Activated CD4-positive, alpha-beta T cell treated with anti-CD3 and anti-CD28 coated beads, Interleukin-10, Interleukin-2, amounts not matched to agents 100 ng/mL and 50 ng/mL, durations not matched to agents 16 hours and 8 hours (primary cell): Measurements from ENCODE around the gene SYNE1.

Source experiments
- DNase-seq: peaks from one replicate; pipeline ENCODE4 v3.0.0-alpha.2; 2020

The SYNE1 gene

DNA sequence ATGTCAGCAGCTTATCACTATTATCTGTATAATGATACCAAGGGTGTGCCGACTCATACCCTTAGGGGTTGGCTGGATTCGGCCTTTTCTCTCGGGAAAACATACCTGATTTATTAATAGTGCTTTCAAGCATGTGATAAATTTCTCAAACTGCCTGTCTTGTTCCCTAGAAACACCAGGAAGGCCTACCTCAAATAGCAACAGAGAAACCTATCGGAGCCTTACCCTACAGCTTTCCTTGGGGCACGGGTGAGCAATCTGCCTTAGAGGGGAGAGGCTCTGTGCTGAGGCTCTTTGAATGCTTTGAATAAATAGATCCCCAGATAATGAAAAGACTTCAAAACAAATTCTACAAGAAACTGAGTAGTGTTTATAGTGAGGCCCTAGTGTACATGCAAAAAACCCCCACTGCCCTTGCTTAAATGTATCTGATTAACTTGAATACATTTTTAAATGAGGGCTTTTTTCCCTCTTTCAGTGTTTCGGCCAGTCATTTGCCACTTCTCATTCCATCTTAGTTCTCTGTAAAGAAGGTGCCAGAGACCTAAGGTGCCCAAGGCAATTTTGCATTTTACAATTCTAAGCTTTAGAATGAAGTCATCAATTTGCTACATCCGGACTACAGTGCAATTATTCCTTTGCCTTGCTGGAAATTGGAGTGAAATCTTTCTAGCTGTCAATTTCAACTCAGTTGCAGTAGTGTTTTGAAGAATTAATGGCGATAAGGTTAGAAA, 509.6 kb downstream of the SYNE1 start:
- DNase-seq: no peak

DNA sequence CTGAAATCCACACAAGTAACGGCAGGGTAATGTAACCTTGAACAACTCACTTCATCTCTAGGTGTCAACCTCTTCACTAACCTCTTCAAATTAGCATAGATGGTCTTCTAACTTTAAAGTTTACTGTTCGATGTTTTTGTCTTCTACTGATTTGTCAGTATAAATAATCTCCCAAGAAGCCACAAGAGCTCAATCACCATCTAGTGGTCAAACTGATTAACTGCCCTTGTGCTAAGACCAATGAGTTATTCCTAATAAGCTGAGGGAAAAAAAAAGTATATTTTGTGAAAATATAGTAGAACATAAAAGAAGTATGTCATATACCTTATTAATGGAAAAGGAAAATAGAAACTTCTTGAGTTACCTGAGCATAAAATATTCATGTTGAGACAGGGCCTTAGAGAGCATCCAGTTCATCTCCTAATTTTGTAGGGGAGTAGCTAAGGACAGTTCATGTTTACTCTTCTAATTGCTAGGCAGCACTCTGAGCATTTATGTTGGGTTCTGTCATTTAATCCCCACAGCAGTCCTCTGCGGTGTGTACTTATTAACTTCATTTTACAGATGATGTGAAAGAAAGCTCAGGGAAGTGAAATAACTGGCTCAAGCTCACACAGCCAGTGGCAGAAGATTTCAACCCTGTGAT, 512.6 kb downstream of the SYNE1 start:
- DNase-seq: peak; percentile 41

DNA sequence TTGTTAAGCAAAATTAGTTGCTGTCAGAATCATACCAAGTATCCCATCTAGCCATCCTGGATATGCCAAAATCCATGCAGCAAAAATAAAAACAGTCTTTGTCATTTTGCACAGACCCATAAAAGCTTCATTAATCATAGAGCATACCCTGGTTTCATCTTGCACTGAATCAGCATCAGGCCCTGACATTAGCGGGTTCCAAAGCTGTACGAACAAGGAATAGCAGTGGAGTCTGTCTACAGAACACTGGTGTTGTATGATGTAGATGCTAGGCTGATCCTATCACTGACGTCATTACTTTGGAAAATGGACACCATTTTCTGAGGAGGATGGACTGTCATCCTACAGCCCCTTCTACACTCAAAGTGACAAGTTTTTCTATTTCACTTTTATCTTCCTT, 514.1 kb downstream of the SYNE1 start:
- DNase-seq: no peak

DNA sequence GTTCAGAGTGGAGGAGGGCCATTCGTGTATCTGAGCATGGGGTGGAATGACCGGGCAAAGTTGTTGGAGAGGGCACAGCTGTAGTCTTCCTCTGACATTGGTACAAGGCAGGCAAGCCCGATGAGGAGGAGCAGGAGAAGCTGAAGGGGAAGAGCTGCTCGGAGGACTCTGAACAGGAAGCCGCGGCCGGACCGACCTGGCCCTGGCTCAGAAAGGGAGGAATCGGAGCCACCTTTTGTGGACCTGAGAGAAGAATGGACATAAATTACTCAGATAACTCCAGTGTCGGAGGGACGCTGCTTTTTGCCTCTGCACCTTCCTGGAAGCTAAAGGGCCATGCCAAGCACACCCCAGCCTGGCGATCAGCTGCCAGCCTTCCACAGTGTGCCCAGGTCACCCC, 514.7 kb downstream of the SYNE1 start:
- DNase-seq: no peak

DNA sequence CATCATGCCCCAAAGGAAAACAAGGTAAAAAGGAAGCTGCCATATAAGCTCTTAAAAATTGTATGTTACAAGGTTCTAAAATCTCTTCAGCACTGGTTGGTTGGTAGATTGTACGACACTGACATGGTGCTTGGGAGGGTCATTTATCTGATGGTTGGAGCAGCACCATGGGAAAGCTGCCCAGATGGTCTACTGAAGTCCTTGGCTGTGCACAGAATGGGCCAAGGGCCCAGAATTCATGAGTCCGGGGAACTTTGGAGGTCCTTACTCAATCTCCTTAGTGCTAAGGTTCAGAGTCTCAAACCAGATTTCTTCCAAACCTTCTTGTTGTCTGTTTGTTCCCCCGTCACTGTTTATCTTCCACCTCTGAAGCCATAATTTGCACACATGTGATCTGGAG, 515.3 kb downstream of the SYNE1 start:
- no peak for DNase-seq

DNA sequence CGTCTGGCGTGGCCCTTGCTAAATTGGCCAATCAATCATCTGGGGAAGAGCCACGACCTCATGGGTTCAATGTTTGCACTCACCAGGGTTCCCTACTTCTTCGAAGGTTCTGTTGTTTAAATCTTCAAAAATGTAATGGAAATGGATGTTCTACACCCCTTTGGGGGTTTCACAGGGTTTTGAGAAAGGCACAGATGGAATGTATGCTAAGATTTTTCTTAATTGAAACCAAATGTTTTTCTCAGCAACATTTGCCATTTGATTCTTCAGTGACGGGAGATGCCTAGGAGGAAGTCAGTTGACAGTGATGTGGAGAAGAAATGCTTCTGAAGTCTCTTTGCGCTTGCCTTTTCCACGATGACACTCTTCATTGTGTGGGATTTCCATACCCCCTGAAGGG, 517.3 kb downstream of the SYNE1 start:
- no peak for DNase-seq

DNA sequence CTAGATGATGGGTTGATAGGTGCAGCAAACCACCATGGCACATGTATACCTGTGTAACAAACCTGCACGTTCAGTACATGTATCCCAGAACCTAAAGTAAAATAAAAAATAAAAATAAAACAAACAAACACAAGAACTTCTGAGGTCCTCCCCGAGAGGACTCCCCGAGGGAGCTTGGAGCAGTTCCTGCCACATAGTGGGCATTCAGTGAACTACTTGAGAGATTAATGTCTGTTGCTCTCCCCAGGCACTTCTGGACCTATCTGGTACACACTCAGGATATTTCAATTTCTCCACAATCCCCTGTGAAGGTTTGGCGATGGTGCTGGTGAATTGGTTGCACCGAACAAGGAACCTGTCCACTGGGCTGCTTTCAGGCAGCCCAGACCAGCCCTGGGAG, 518.5 kb downstream of the SYNE1 start:
- DNase-seq: no peak

DNA sequence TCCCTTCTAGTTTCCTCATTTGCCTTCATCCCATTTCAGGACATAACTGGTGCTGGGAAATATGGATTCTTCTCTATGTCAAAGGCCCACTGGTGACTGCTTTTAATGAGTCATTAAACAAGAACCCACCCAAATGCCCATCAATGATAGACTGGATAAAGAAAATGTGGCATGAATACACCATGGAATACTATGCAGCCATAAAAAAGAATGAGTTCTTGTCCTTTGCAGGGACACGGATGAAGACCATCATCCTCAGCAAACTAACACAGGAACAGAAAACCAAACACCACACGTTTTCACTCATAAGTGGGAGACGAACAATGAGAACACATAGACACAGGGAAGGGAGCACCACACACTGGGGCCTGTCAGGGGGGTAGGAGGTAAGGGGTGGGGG, 518.9 kb downstream of the SYNE1 start:
- DNase-seq: no peak

DNA sequence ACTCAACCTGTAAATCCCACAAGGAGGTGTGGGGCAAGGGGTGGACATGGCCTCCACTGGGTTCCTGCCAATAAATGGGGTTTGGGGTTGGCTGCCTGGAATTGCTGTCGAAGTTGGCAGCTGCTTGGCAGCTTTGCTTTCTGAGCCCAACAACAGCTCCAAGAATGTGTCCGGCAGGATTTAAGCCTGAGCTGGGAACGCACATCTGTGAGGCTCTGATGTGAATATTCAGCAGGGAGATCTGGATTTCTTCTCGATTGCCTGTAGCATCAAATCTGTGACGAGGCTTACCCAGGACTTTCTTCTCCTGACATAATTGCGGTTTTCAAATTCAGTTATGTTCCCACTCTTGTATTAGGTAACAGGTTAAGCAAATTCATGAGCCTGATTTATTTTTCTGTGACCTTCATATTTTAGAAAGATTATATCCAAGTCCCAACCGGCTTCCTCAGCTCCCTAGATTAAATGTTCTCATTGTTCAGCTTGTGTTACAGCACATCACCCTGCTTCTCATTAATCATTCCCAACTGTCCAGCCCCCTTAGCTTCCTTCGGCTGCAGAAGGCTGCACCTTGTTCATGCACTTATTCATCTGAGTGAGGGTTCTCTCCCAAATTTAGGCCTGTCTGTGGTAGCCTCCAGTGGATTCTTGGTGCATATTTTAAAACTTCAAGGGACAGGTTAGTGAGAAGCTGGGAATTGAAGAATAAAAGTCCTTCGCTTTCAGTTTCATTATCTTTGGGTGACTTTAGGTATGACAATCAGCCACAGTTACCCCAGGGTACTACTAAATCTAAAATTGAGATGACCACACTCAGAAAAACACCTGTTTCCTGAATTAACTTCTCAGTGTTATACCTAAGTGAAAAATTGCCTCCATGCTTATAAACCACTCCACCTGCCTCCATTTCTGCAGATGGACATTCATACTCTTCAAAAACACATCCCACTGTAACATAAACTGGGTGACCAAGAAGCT, 519.7 kb downstream of the SYNE1 start:
- DNase-seq: peak; percentile 21

DNA sequence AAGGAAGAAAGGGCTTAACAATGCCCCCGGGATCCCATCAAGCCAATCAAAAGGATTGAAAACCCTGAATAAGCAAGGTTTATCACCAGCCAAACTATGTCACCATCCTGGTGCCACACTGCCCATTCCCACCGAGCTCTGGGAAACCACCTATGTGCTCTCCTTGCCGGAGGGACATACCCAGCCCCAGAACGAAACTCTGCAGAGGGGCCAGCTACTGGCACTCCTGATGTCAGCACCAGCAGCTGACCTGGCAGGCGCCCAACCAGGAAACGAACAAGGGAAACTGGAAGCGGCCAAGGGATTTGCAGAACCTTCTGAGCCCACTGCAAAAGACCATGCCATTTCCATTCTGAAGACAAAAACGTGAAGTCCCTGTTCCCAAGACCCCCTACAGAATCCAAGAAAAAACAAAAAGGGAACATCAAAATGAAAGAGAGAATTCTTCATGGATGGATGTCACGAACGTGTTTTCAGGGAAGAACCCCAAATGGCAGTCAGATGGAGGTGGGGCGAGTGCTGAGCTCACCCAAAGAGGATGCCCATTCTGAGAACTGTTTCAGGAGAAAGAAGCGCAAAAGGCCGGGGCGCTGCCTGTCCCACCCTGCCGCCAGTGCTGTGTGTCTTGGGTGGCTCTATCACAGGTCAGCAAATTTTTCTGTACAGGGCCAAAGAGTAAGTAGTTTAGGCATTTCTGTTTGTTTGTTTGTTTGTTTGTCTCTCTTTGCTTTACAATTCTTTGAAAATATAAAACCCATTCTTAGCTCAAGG, 524.5 kb downstream of the SYNE1 start:
- no peak for DNase-seq

DNA sequence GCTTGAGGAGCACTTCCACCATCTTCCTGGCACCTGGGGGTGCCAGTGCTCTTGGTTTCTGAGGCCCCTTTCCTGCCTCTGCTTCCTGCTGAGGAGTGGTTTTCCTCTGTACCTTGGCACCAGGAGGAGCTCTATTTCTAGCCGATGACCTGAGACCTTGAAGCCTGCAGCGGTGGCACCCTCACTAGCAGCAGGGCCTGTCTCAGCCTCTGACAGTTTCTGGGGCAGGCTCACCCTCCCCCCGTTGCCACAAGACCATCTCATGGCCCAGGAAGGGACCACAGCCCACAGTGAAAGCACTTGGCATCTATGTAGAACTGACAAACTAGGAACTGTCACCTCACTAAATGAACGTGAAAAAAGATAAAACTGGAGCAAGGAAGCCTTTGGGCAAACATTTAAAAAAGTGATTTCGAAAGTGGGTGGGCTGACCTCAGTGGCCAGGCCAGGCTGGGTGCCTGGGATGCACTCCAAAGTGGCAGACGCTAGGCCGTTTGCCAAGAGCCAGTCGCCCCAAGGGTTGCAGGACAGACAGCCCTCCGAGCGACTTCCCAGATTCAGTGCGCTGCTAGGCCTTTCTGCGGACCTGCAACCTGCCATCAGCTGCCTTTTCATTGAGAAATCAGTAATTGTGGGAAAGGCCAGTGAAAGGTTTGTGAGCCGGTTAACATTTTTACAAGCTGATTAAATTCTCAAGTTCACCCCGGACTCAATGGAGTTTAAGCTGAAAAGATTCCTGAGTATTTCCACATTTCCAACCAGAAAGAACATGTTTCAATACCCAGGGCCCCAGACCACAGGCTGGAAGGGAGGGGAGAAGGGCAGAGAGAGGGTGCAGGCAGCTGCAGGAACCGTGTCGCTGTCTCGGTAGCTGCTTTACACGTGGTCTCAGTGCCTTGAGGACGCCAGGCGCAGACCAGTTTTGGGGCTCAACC, 526.0 kb downstream of the SYNE1 start:
- DNase-seq: no peak

DNA sequence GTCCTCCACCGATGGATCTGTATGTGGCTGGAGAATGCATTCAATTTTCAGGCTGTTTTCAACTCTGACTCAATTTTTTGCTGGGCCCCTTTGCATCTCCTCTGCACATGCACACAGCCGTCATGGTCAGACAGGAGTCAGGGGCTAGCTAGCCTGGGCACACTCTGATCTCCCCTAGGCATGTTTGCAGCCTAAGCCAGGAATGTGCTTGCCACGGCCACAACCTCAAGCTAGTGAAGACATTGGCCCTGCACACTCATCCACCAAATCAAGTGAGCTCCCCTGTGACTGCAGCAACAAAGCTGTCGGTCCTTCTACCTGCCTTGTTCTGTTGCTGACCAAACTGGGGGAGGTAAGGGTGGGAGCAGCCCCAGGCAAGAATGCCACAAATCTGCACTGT, 529.2 kb downstream of the SYNE1 start:
- DNase-seq: no peak

DNA sequence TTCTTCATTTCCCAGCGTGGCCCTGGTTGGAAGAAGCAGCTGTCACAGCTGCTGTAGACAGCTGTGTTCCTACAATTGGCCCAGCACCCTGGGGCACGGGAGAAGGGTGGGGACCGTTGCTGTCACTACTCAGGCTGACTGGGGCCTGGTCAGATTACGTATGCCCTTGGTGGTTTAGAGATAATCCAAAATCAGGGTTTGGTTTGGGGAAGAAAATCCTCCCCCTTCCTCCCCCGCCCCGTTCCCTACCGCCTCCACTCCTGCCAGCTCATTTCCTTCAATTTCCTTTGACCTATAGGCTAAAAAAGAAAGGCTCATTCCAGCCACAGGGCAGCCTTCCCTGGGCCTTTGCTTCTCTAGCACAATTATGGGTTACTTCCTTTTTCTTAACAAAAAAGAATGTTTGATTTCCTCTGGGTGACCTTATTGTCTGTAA, 537.0 kb downstream of the SYNE1 start:
- no peak for DNase-seq

DNA sequence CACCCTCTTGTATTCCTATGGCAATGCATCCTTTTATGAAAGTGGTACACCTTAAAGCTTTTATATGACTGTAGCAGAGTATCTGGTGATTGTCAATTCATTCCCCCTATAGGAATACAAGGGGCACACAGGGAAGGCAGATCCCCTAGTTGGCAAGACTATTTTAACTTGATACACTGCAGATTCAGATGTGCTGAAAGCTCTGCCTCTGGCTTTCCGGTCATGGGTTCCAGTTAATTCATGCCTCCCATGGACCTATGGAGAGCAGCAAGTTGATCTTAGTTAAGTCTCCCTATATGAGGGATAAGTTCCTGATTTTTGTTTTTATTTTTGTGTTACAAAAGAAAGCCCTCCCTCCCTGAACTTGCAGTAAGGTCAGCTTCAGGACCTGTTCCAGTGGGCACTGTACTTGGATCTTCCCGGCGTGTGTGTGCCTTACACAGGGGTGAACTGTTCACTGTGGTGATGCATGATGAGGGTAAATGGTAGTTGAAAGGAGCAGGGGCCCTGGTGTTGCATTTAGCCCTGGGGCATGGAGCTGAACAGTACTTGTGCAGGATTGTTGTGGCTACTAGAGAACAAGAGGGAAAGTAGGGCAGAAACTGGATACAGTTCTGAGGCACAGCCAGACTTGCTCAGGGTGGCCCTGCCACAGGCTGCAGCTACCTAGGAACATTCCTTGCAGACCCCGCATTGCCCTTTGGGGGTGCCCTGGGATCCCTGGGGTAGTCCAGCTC, 537.5 kb downstream of the SYNE1 start:
- DNase-seq: no peak

DNA sequence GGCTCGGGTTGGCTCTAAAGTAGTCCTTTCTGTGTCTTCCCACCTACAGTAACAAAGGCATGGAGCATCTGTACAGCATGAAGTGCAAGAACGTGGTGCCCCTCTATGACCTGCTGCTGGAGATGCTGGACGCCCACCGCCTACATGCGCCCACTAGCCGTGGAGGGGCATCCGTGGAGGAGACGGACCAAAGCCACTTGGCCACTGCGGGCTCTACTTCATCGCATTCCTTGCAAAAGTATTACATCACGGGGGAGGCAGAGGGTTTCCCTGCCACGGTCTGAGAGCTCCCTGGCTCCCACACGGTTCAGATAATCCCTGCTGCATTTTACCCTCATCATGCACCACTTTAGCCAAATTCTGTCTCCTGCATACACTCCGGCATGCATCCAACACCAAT, 538.5 kb downstream of the SYNE1 start:
- DNase-seq: no peak

DNA sequence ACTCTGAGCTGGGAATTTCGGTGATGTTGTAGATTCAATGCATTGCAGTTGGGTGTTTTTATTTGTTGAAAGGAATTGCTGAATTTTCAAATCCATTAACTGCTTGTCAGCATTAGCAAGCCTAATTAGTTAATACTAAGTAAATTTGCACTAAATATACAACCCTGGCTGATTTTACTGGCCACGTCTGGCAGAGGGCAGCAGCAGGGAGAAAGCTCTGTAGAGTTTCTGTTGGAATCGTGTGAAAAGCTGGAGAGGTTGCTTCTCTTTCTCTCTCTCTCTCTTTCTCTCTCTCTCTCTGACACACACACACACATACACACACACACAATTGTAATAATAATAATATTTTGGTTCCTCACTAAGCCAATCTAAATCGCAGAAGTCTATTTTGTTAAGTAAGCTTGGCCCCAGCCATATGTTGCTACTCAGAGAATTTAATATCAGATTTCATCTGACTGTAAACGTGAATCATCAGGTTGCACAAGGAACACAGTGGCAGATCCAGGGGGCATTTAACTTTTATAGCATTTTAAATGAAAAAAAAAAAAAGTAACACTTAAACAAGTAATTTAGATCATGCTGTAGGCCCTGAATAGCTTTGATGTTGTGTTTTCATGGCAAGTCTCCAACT, 540.2 kb downstream of the SYNE1 start:
- DNase-seq: no peak

DNA sequence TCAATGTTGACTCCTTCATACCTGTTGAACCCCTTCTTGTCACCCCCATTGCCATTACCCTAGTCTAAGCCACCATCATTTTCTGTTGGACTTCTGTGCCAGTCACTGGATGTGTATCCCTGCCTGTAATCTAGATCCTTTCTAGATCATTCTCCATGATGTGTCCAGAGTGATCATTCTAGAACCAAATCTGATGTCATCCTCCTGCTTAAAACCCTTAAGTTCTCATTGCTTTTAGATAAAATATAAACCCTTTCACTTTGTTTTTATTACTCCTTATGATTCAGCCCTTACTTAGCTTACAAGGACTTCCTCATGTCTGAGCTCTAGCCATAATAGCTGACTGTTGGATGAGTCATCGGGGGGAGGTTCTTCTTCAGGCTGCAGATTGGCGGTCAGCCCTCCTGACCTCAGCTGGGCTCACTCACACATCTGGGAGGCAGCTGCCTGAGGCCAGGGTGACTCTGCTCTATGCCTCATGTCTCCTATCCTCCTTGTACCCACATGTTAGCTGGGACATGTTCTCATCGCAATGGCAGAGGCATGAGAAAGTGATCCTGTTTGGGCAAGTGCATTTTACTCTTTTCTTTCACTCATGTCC, 542.1 kb downstream of the SYNE1 start:
- peak; percentile 56 for DNase-seq

DNA sequence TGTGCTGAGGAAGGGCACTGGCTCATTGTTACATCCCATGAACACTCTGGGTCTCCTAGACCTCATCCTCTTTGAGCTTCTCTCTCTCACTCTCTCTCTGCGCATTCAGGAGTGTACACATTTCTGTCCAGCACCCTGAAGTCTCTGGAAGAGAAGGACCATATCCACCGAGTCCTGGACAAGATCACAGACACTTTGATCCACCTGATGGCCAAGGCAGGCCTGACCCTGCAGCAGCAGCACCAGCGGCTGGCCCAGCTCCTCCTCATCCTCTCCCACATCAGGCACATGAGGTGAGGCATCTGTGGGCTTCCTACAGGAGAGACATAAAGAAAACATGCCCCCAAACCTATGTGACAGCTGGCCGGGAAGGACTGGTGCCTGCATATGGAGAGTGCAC, 542.9 kb downstream of the SYNE1 start:
- no peak for DNase-seq

DNA sequence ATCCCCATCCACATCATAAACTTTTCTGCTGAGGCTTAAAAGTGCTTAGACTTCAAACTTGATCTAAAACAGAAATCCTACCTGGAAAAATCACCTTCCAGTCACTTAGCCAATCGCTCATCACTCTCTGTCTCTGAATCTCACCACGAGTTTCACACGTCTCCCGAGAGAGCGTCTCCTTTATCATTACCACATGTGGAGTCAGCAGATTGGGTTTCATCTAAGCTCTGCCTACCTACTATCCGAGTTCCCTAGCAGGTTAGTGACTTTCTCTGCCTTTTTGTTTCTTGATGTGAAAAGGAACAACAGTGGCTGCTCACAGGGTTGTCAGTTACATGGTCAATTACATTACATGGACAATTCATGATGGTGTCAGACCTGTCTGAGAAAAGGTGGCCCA, 543.5 kb downstream of the SYNE1 start:
- no peak for DNase-seq

DNA sequence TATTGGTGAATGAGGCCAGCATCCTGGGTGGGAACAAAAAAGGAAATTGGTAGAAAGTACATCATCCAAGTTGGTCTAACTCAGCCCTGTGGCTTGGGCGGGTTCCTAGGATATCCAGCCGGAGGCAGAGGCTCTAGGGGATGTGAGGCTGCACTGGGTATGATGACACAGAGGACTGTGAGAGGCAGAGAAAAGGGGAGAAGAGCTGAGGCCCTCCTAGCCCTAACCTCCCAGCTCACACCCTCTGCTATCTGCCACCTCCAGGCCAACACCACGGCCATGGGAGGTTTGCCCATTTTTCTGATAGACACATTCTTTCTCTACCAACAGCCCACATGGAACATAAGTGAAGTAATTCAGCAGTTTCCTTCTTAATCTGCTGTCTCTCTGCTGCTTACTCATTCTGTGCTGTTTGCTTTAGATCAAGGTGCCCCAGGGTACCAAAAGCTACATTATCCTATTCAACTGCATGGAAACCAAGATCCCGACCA, 545.3 kb downstream of the SYNE1 start:
- no peak for DNase-seq
